Epithelial cell of esophagus (primary cell): ENCODE results near the gene GRAP2.

Experiments used
- DNase-seq: peaks from one replicate; pipeline ENCODE4 v3.0.0; 2010; ENCODE audit warnings: low read depth
- H3K4me3 ChIP-seq: 2 replicates; pipeline ENCODE4 v1.5.1; 2011; ENCODE audit warnings: mild to moderate bottlenecking, low read length, control low read depth
- TF ChIP-seq, protein P1 (sequence below): IDR thresholded peaks from 2 replicates; pipeline ENCODE4 v1.5.1; 2011; ENCODE audit warnings: low read depth, mild to moderate bottlenecking, low read length, control low read depth, inconsistent platforms; ENCODE audit not compliant: insufficient read depth; ENCODE audit errors: missing control alignments

Gene GRAP2

GRCh38 chr22:40018051-40018450, 117.2 kb downstream of the GRAP2 start:
- TF ChIP-seq, protein P1, sequence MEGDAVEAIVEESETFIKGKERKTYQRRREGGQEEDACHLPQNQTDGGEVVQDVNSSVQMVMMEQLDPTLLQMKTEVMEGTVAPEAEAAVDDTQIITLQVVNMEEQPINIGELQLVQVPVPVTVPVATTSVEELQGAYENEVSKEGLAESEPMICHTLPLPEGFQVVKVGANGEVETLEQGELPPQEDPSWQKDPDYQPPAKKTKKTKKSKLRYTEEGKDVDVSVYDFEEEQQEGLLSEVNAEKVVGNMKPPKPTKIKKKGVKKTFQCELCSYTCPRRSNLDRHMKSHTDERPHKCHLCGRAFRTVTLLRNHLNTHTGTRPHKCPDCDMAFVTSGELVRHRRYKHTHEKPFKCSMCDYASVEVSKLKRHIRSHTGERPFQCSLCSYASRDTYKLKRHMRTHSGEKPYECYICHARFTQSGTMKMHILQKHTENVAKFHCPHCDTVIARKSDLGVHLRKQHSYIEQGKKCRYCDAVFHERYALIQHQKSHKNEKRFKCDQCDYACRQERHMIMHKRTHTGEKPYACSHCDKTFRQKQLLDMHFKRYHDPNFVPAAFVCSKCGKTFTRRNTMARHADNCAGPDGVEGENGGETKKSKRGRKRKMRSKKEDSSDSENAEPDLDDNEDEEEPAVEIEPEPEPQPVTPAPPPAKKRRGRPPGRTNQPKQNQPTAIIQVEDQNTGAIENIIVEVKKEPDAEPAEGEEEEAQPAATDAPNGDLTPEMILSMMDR, result no peak
- no peak for DNase-seq
- H3K4me3 ChIP-seq, result no peak overlapping the region

DNA sequence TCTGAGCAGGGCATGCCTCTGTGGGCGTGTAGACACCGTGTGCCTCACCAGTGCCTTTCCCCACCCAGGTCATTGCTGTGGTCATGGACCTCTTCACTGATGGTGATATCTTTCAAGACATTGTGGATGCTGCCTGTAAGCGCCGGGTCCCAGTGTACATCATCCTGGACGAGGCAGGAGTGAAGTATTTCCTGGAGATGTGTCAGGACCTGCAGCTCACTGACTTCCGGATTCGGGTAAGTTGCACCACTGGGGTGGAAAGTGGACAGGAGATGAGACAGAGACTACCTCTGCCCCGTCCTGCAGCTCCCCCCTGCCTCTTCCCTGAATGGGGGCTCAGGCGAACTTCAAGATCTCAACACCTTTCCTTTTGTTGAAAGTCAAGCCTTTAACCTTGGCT, 118.2 kb downstream of the GRAP2 start:
- no peak overlapping the region for H3K4me3 ChIP-seq
- TF ChIP-seq, protein P1, result no peak
- DNase-seq, result peak; percentile 89

- DNase-seq, result no peak
- H3K4me3 ChIP-seq, result no peak overlapping the region
- TF ChIP-seq, protein P1, result no peak
Measured at GRCh38 chr22:40020956-40021355, 120.1 kb downstream of the GRAP2 start.

DNA sequence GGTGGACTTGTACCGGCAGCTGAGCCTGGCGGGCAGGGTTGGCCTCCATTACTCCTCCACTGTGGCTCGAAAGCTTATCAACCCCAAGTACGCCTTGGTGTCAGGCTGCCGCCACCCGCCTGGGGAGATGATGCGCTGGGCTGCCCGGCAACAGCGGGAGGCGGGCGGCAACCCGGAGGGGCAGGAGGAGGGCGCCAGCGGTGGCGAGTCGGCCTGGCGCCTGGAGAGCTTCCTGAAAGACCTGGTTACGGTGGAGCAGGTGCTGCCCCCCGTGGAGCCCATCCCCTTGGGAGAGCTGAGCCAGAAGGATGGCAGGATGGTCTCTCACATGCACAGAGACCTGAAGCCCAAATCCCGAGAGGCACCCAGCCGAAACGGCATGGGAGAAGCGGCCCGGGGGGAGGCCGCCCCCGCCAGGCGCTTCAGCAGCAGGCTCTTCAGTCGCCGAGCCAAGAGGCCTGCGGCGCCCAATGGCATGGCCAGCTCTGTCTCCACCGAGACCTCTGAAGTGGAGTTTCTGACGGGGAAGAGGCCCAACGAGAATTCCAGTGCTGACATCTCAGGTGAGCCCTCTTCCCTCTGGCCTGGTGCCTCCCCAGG, 120.6 kb downstream of the GRAP2 start:
- no peak for DNase-seq
- no peak overlapping the region for H3K4me3 ChIP-seq
- TF ChIP-seq, protein P1, result no peak

DNA sequence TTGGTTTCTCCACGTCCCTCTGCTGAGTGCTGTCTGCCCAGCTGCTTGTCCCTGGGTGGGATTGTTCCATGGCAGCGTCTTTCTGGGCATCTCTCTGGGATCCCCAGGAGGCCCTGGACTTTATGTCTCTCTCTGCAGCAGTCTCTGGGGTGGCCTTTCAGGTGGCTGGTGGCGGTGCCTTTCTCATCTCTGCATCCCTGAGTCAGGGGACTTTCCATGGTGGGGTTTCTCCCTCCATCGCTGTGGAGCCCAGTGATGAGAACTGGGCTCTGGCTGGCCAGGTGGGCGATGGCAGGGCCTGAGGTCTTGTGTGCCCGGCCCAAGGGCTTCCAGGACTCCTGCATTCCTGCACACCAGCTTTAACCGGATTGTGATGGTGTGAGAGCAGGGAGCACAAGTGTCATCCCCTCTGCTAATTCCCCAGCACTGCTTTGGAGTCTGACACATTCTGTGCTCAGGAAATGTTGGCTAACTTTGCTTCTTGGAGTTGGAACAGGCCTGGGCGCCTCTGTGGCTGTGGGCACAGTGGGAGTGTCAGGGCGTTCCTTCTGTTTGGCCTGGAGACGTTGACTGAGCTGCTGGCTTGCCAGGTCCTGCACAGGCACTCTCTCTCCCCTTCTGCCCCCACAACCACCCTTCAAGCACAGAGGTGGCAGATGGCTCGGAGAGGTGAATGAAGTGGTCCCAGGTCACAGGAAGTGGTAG, 121.8 kb downstream of the GRAP2 start:
- no peak overlapping the region for H3K4me3 ChIP-seq
- DNase-seq, result peak; percentile 96
- TF ChIP-seq, protein P1, result no peak
